Endothelial cell (in vitro differentiated cells): ENCODE results near the gene KNDC1. TPM values are rescaled to one million over a fixed set of nuclear protein-coding genes. Genes with fewer than 3 reads are reported as not detected.

Source experiments
- DNase-seq: peaks from one replicate; pipeline ENCODE4 v3.0.0; 2021; ENCODE audit warnings: low spot score
- H3K27ac Mint-ChIP-seq: one replicate; pipeline ENCODE4 v1.8.0; 2021; ENCODE audit warnings: mixed read lengths, inconsistent platforms; ENCODE audit not compliant: unreplicated experiment
- H3K27me3 Mint-ChIP-seq: one replicate; pipeline ENCODE4 v1.8.0; 2021; ENCODE audit warnings: mild to moderate bottlenecking, moderate library complexity, mixed read lengths, inconsistent platforms; ENCODE audit not compliant: unreplicated experiment
- H3K36me3 Mint-ChIP-seq: one replicate; pipeline ENCODE4 v1.8.0; 2021; ENCODE audit warnings: mild to moderate bottlenecking, low read depth, mixed read lengths, inconsistent platforms; ENCODE audit not compliant: unreplicated experiment
- H3K4me1 Mint-ChIP-seq: one replicate; pipeline ENCODE4 v1.8.0; 2021; ENCODE audit warnings: mild to moderate bottlenecking, mixed read lengths, inconsistent platforms; ENCODE audit not compliant: unreplicated experiment
- H3K4me3 Mint-ChIP-seq: one replicate; pipeline ENCODE4 v1.8.0; 2021; ENCODE audit warnings: mild to moderate bottlenecking, mixed read lengths, inconsistent platforms; ENCODE audit not compliant: unreplicated experiment
- H3K9me3 Mint-ChIP-seq: one replicate; pipeline ENCODE4 v1.8.0; 2021; ENCODE audit warnings: mixed read lengths, inconsistent platforms; ENCODE audit not compliant: unreplicated experiment
- CTCF ChIP-seq: fragments of 200-600 bp; sonication (generic); IDR thresholded peaks from one replicate; pipeline ENCODE4 v1.5.0; 2021; ENCODE audit warnings: antibody characterized with exemption; ENCODE audit not compliant: unreplicated experiment
- total RNA-seq: library from RNA; stranded (reverse); fragmentation: NEBNext Ultra II Directional; extraction: Animal tissue kit (Norgen Biotek cat#: 25700); gene quantifications from one replicate; pipeline ENCODE4 v1.2.1, GENCODE V29; 2021; ENCODE audit not compliant: unreplicated experiment

Gene KNDC1
- total RNA-seq, 1 donor from 2014 or later, result 1.3 TPM

- no peak for TF ChIP-seq CTCF
- no peak for DNase-seq
- Mint-ChIP-seq H3K4me1 (peaks cover 5% of the 10 kb centered on the region), H3K27ac (no peak overlapping the region), H3K9me3 (no peaks in the 10 kb centered on the region), H3K4me3 (no peak overlapping the region), H3K27me3 (peaks cover 23% of the 10 kb centered on the region), H3K36me3 (peaks cover 4% of the 10 kb centered on the region)
Observed at GRCh38 chr10:133225707-133226191, 65.7 kb downstream of the KNDC1 start.

- Mint-ChIP-seq H3K36me3 (peaks cover 4% of the 10 kb centered on the region), H3K9me3 (no peaks in the 10 kb centered on the region), H3K27me3 (peaks cover 24% of the 10 kb centered on the region), H3K27ac (no peak overlapping the region), H3K4me1 (peaks cover 5% of the 10 kb centered on the region), H3K4me3 (no peak overlapping the region)
- no peak for DNase-seq
- no peak for TF ChIP-seq CTCF
Observed at GRCh38 chr10:133226251-133226808, 66.3 kb downstream of the KNDC1 start.

- TF ChIP-seq CTCF, result no peak
- Mint-ChIP-seq H3K4me1 (peaks cover 5% of the 10 kb centered on the region), H3K9me3 (no peaks in the 10 kb centered on the region), H3K4me3 (no peak overlapping the region), H3K27ac (no peak overlapping the region), H3K36me3 (peaks cover 4% of the 10 kb centered on the region), H3K27me3 (peaks cover 30% of the 10 kb centered on the region)
- no peak for DNase-seq
Observed at GRCh38 chr10:133227256-133227655, 67.2 kb downstream of the KNDC1 start.

- Mint-ChIP-seq H3K9me3 (no peaks in the 10 kb centered on the region), H3K27me3 (peaks cover 35% of the 10 kb centered on the region), H3K4me3 (no peak overlapping the region), H3K4me1 (peaks cover 5% of the 10 kb centered on the region), H3K27ac (no peak overlapping the region), H3K36me3 (peaks cover 4% of the 10 kb centered on the region)
- no peak for DNase-seq
- no peak for TF ChIP-seq CTCF
Observed at GRCh38 chr10:133229265-133230043, 69.4 kb downstream of the KNDC1 start.

- H3K4me1 Mint-ChIP-seq, result peaks cover 5% of the 10 kb centered on the region
- H3K4me3 Mint-ChIP-seq, result no peak within 1 kb of the TSS
- no peak for DNase-seq
- peaks cover 34% of the 10 kb centered on the region for H3K27me3 Mint-ChIP-seq
- no peaks in the 10 kb centered on the region for H3K9me3 Mint-ChIP-seq
- H3K27ac Mint-ChIP-seq, result no peak within 1 kb of the TSS
- peaks cover 4% of the 10 kb centered on the region for H3K36me3 Mint-ChIP-seq
- no peak for TF ChIP-seq CTCF
Observed at GRCh38 chr10:133230044-133230361, 70.0 kb downstream of the KNDC1 start, which contains the start of gene UTF1. TSS of gene UTF1 (plus strand) at chr10:133230217. CDS start at chr10:133230289, 72 bp downstream.
